Transverse colon (tissue), 4 donors: ENCODE results near the gene S100A5.

Experiments
- CTCF ChIP-seq, 5 experiments: fragments of 200-600 bp in 3 of 5; fragments of 450-650 bp in 2 of 5; sonication (generic) in 3 of 5; IDR thresholded peaks; 1 replicate in 2 of 5; 2 replicates in 3 of 5; pipeline ENCODE4 v1.5.1; 2016 to 2017; ENCODE audit warnings: antibody characterized with exemption in 5 of 5, inconsistent platforms in 3 of 5, mild to moderate bottlenecking in 2 of 5, moderate library complexity in 1 of 5
- POLR2A ChIP-seq: fragments of 450-650 bp; IDR thresholded peaks from one replicate; pipeline ENCODE4 v1.6.1; 2016; ENCODE audit warnings: antibody characterized with exemption, mild to moderate bottlenecking, moderate library complexity
- POLR2AphosphoS5 ChIP-seq, 3 donors: sonication (generic); formaldehyde crosslinking; IDR thresholded peaks; one replicate each; pipeline ENCODE4 v1.6.1; 2016; ENCODE audit warnings: antibody characterized with exemption in 3 of 3

GRCh38 chr1:153548722-153549688, 8.3 kb upstream of the S100A5 start, which contains the start of gene S100A3:
- TF ChIP-seq CTCF (IDR thresholded peaks at IDR 0.05), result no peak
- TF ChIP-seq POLR2AphosphoS5 (IDR thresholded peaks at IDR 0.05), result peak in 2 of 3 donors; percentile 31 to 34
- TF ChIP-seq POLR2A, result no peak
